ENCODE results near the gene PTPRM.

The PTPRM gene

DNA sequence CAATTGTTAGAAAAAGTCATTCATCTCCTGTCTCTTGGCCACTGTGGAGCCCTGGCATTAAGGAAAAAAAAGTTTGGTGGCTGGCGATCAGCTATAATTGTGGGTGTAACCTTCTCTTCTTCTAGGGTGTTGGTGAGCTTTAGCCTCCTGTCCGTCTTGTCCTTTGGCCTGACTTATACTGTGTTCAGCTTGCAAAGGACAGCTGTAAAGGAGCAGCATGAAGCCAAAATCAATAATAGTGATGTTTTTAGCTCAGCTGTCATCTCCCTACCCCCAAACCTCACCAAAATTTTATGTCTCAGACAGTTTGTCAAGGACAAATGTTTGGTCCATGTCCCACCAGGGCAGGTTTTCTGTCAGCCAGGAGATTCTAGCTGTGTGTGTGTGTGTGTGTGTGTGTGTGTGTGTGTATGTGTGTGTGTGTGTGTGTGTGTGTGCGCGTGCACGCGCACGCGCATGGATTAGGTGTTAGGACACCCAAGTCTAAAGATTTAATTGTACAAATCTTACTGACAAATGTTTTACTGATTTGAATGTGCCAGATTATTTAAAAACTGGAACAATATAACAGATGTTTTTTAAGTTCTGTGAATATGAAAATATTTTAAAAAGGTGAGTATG is 109.2 kb downstream of the PTPRM start:
- Mint-ChIP-seq H3K9me3 (peaks cover 2% of the 10 kb centered on the region), H3K27me3 (no peaks in the 10 kb centered on the region), H3K4me3 (no peak overlapping the region), H3K36me3 (no peaks in the 10 kb centered on the region), H3K27ac (no peak overlapping the region), H3K4me1 (no peaks in the 10 kb centered on the region)
- no peak for DNase-seq
- CTCF ChIA-PET, result no interaction called here

DNA sequence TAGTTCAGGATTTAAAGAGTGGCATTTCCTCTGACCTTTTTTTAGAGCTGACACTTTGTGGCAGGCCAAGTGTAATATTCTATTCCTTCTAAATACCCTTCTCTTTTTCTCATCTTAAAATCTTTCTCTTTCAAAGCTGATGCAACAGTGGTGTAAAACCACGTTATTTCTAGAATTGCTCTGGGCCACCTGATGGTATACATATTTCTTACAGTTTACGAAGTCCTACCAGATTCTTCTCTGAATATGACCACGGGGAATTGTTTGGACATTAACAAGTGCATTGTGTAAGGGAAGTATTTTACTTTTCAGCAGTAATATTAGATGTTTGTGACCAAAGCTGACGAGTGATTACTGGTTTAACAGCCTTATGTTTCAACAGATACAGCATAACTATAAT is 109.9 kb downstream of the PTPRM start:
- H3K4me3 Mint-ChIP-seq, result no peak overlapping the region
- no peaks in the 10 kb centered on the region for H3K4me1 Mint-ChIP-seq
- CTCF ChIA-PET, result no interaction called here
- peaks cover 2% of the 10 kb centered on the region for H3K9me3 Mint-ChIP-seq
- no peaks in the 10 kb centered on the region for H3K27me3 Mint-ChIP-seq
- no peak for DNase-seq
- no peak overlapping the region for H3K27ac Mint-ChIP-seq
- H3K36me3 Mint-ChIP-seq, result no peaks in the 10 kb centered on the region

DNA sequence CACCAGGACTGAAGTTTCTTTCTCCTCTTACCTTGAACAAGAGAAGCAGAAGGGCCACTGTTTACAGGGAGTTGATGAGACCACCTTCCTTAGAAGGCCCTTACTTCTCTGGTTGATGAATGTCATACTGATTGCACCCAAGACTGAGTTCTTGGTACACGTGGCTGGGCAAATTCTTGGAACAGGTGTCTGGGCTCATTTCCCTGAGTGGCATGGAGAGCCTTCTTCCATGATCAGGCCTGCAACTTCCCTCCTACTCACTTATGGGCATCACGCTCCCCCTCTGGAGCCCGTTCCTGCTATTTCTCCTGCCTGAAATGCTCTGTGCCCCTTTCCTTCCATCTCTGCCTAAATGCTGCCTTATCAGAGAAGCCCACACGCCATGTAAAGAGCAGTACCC is 110.3 kb downstream of the PTPRM start:
- Mint-ChIP-seq H3K9me3 (peaks cover 2% of the 10 kb centered on the region), H3K4me1 (no peaks in the 10 kb centered on the region), H3K27ac (no peak overlapping the region), H3K27me3 (no peaks in the 10 kb centered on the region), H3K4me3 (no peak overlapping the region), H3K36me3 (no peaks in the 10 kb centered on the region)
- no peak for DNase-seq
- CTCF ChIA-PET, result no interaction called here

- no peaks in the 10 kb centered on the region for H3K27me3 Mint-ChIP-seq
- H3K36me3 Mint-ChIP-seq, result no peaks in the 10 kb centered on the region
- no peak overlapping the region for H3K4me3 Mint-ChIP-seq
- H3K4me1 Mint-ChIP-seq, result no peaks in the 10 kb centered on the region
- H3K27ac Mint-ChIP-seq, result no peak overlapping the region
- peaks cover 2% of the 10 kb centered on the region for H3K9me3 Mint-ChIP-seq
- DNase-seq, result no peak
- CTCF ChIA-PET, result no interaction called here
Observed at GRCh38 chr18:7678389-7678788, 111.3 kb downstream of the PTPRM start.

- Mint-ChIP-seq H3K27ac (no peak overlapping the region), H3K4me3 (no peak overlapping the region)
- no peak for DNase-seq
Observed at GRCh38 chr18:7678801-7679200, 111.7 kb downstream of the PTPRM start.

DNA sequence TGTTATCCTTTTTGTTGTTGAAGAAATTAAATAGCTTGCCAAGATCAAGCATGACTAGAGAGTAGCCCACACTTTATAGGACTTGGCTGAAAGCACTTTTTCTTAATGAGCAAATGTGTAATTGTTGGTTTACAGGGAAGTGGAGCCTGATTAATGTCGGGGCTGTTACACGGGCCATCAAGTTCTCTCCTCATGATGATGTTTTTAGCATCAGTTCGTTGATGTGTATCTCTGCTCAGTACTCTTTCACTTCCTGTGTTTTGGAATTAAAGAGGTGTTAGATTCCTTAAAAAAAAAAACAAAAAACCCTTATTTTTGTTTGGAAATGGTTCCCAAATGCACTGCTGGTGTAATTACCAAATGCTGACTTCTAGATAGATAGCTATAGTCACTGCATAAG is 114.2 kb downstream of the PTPRM start:
- CTCF ChIA-PET, result no interaction called here
- Mint-ChIP-seq H3K4me3 (no peak overlapping the region), H3K9me3 (no peaks in the 10 kb centered on the region), H3K4me1 (no peaks in the 10 kb centered on the region), H3K36me3 (no peaks in the 10 kb centered on the region), H3K27me3 (no peaks in the 10 kb centered on the region), H3K27ac (no peak overlapping the region)
- DNase-seq, result no peak

More at GRCh38 chr18:7678801-7679200, 111.7 kb downstream of the PTPRM start:
- CTCF ChIA-PET, result no interaction called here
- Mint-ChIP-seq H3K36me3 (no peaks in the 10 kb centered on the region), H3K4me1 (no peaks in the 10 kb centered on the region), H3K9me3 (peaks cover 2% of the 10 kb centered on the region), H3K27me3 (no peaks in the 10 kb centered on the region)

DNA sequence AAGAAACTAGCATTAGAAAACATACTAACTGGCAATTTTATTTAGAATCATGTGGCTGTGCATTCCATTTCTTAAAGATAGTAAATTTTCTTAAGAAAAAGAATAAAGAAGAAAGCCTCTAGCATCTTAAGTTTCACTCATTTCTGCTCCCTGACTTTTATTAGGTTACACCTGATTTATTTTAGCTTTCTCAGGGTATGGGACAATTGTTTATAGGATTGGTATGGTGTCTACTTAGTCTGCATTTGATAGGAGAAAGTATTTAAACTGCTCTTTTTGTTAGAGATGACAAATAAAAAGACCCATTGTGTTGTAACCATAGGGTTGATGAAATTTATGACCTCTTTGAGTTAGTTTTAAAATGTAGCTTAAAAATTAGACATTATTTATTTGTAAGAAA is 115.2 kb downstream of the PTPRM start:
- no peak overlapping the region for H3K27ac Mint-ChIP-seq
- H3K27me3 Mint-ChIP-seq, result no peaks in the 10 kb centered on the region
- CTCF ChIA-PET, result no interaction called here
- no peak for DNase-seq
- H3K36me3 Mint-ChIP-seq, result no peaks in the 10 kb centered on the region
- no peaks in the 10 kb centered on the region for H3K9me3 Mint-ChIP-seq
- no peaks in the 10 kb centered on the region for H3K4me1 Mint-ChIP-seq
- H3K4me3 Mint-ChIP-seq, result no peak overlapping the region

DNA sequence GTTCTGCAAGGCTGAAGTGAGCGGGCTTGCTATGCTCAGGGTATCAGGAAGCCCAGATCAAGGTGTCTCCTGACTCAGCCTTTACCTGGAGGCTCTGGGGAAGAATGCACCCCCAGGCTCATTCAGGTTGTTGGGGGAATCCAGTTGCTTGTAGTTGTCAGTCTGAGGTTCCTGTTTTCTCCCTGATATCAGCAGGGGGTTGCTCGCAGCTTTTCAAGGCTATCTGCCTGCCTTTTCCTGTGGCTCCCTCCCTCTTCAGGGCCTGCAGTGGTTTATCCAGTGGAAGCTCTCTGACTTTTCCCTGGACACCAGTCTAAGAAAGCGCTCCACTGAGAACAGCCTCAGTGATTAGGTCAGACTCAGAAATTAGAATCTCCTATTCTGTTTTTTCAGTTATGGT is 116.6 kb downstream of the PTPRM start:
- no peaks in the 10 kb centered on the region for H3K4me1 Mint-ChIP-seq
- H3K27me3 Mint-ChIP-seq, result no peaks in the 10 kb centered on the region
- no peak overlapping the region for H3K4me3 Mint-ChIP-seq
- no peak overlapping the region for H3K27ac Mint-ChIP-seq
- H3K9me3 Mint-ChIP-seq, result no peaks in the 10 kb centered on the region
- CTCF ChIA-PET, result no interaction called here
- DNase-seq, result no peak
- no peaks in the 10 kb centered on the region for H3K36me3 Mint-ChIP-seq

DNA sequence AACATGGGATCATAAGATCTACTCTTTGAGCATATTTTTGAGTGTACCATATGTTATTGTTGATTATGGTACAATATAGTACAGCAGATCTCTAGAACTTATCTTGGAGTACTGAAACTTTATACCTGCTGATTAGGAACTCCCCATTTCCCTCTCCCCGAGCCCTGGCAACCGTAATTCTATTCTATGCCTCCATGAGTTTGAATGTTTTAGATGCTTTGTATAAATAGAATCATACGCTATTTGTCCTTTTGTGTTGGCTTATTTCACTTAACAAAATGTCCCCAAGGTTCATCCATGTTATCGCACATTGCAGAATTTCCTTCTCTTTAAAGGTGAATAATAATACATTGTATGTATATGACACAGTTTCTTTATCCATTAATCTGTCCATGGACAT is 117.2 kb downstream of the PTPRM start:
- CTCF ChIA-PET, result no interaction called here
- no peaks in the 10 kb centered on the region for H3K9me3 Mint-ChIP-seq
- H3K27me3 Mint-ChIP-seq, result no peaks in the 10 kb centered on the region
- H3K36me3 Mint-ChIP-seq, result no peaks in the 10 kb centered on the region
- no peak overlapping the region for H3K27ac Mint-ChIP-seq
- no peak for DNase-seq
- H3K4me1 Mint-ChIP-seq, result no peaks in the 10 kb centered on the region
- no peak overlapping the region for H3K4me3 Mint-ChIP-seq

- CTCF ChIA-PET, result no interaction called here
- Mint-ChIP-seq H3K4me1 (no peaks in the 10 kb centered on the region), H3K27ac (no peak overlapping the region)
Observed at GRCh38 chr18:7684966-7685365, 117.8 kb downstream of the PTPRM start.

GRCh38 chr18:7686278-7686677 is 119.2 kb downstream of the PTPRM start:
- CTCF ChIA-PET, result no interaction called here
- no peak overlapping the region for H3K4me3 Mint-ChIP-seq
- H3K27me3 Mint-ChIP-seq, result no peaks in the 10 kb centered on the region
- no peak overlapping the region for H3K27ac Mint-ChIP-seq
- no peak for DNase-seq
- H3K4me1 Mint-ChIP-seq, result no peaks in the 10 kb centered on the region
- H3K9me3 Mint-ChIP-seq, result no peaks in the 10 kb centered on the region
- no peaks in the 10 kb centered on the region for H3K36me3 Mint-ChIP-seq

More at GRCh38 chr18:7684966-7685365, 117.8 kb downstream of the PTPRM start:
- no peaks in the 10 kb centered on the region for H3K9me3 Mint-ChIP-seq
- no peaks in the 10 kb centered on the region for H3K36me3 Mint-ChIP-seq
- no peak for DNase-seq
- no peaks in the 10 kb centered on the region for H3K27me3 Mint-ChIP-seq
- H3K4me3 Mint-ChIP-seq, result no peak overlapping the region

DNA sequence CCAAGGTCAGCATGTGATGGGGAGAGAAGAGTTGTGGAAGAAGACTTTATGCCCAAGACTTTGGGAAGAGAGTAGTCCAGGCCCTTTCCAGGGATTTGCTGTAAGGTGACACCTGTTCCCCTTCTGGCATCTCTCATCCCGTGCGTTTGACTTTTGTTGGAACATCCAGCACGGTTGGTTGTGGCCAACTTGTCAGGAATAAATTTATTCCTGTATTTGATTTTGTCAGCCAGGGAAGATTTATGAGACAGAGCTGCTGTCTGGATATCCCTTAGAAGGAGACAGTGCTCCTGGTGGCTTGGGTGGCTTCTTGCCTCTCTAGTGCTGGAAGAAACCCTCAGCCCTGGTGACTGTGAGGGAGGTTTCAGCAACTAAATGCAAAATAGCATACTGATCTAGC is 121.5 kb downstream of the PTPRM start:
- Mint-ChIP-seq H3K4me1 (no peaks in the 10 kb centered on the region), H3K27ac (no peak overlapping the region), H3K36me3 (no peaks in the 10 kb centered on the region), H3K4me3 (no peak overlapping the region), H3K9me3 (no peaks in the 10 kb centered on the region), H3K27me3 (no peaks in the 10 kb centered on the region)
- CTCF ChIA-PET, result no interaction called here
- no peak for DNase-seq

- H3K9me3 Mint-ChIP-seq, result no peaks in the 10 kb centered on the region
- no peak overlapping the region for H3K27ac Mint-ChIP-seq
Observed at GRCh38 chr18:7691206-7691605, 124.1 kb downstream of the PTPRM start.

GRCh38 chr18:7696780-7697179 is 129.7 kb downstream of the PTPRM start:
- Mint-ChIP-seq H3K4me1 (no peaks in the 10 kb centered on the region), H3K27me3 (no peaks in the 10 kb centered on the region), H3K9me3 (no peaks in the 10 kb centered on the region), H3K4me3 (no peak overlapping the region), H3K27ac (no peak overlapping the region), H3K36me3 (no peaks in the 10 kb centered on the region)
- DNase-seq, result no peak
- CTCF ChIA-PET, result no interaction called here

More at GRCh38 chr18:7691206-7691605, 124.1 kb downstream of the PTPRM start:
- no peak for DNase-seq
- no peaks in the 10 kb centered on the region for H3K4me1 Mint-ChIP-seq
- no peaks in the 10 kb centered on the region for H3K27me3 Mint-ChIP-seq
- H3K4me3 Mint-ChIP-seq, result no peak overlapping the region
- CTCF ChIA-PET, result no interaction called here
- no peaks in the 10 kb centered on the region for H3K36me3 Mint-ChIP-seq

- DNase-seq, result no peak
- CTCF ChIA-PET, result no interaction called here
- Mint-ChIP-seq H3K4me3 (no peak overlapping the region), H3K36me3 (no peaks in the 10 kb centered on the region), H3K27me3 (no peaks in the 10 kb centered on the region), H3K9me3 (no peaks in the 10 kb centered on the region), H3K27ac (no peak overlapping the region), H3K4me1 (no peaks in the 10 kb centered on the region)
Observed at GRCh38 chr18:7697306-7697705, 130.2 kb downstream of the PTPRM start.

DNA sequence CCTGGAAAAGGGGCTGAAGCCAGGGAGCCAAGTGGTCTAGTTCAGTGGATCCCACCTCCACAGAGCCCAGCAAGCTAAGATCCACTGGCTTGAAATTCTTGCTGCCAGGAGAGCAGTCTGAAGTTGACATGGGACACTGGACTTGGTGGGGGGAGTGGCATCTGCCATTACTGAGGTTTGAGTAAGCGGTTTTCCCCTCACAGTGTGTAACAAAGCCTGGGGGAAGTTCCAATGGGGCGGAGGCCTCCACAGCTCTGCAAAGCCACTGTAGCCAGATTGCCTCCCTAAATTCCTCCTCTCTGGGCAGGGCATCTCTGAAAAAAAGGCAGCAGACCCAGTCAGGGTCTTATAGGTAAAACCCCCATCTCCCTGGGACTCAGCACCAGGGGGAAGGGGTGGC is 144.4 kb downstream of the PTPRM start:
- no peak overlapping the region for H3K4me3 Mint-ChIP-seq
- no peaks in the 10 kb centered on the region for H3K36me3 Mint-ChIP-seq
- no peak for DNase-seq
- H3K27ac Mint-ChIP-seq, result no peak overlapping the region
- H3K9me3 Mint-ChIP-seq, result peaks cover 15% of the 10 kb centered on the region
- H3K4me1 Mint-ChIP-seq, result no peaks in the 10 kb centered on the region
- CTCF ChIA-PET, result no interaction called here
- H3K27me3 Mint-ChIP-seq, result no peaks in the 10 kb centered on the region
